GM12892 (cell line): ENCODE measurements around the gene DGKE.
A peak's percentile ranks its signal among the peaks of the same experiment; 100 is the strongest.

ENCODE experiments used
- DNase-seq: peaks from one replicate; pipeline ENCODE4 v3.0.0; 2011; ENCODE audit not compliant: insufficient read length
- FAIRE-seq: peaks from 2 replicates; lab custom pipeline; 2011; peaks lifted over from hg19 to GRCh38; lab: Jason Lieb, UNC
- POLR2A ChIP-seq: IDR thresholded peaks from 2 replicates; pipeline ENCODE4 v1.6.1; 2011; ENCODE audit warnings: low read depth, low read length, control low read depth
- POLR2AphosphoS5 ChIP-seq: IDR thresholded peaks from 2 replicates; pipeline ENCODE4 v1.6.1; 2011; ENCODE audit warnings: low read depth, low read length, control low read depth
- TAF1 ChIP-seq: IDR thresholded peaks from 2 replicates; pipeline ENCODE4 v1.6.1; 2011; ENCODE audit warnings: low read depth, mild to moderate bottlenecking, control low read depth, low read length, borderline replicate concordance

The DGKE gene

DNA sequence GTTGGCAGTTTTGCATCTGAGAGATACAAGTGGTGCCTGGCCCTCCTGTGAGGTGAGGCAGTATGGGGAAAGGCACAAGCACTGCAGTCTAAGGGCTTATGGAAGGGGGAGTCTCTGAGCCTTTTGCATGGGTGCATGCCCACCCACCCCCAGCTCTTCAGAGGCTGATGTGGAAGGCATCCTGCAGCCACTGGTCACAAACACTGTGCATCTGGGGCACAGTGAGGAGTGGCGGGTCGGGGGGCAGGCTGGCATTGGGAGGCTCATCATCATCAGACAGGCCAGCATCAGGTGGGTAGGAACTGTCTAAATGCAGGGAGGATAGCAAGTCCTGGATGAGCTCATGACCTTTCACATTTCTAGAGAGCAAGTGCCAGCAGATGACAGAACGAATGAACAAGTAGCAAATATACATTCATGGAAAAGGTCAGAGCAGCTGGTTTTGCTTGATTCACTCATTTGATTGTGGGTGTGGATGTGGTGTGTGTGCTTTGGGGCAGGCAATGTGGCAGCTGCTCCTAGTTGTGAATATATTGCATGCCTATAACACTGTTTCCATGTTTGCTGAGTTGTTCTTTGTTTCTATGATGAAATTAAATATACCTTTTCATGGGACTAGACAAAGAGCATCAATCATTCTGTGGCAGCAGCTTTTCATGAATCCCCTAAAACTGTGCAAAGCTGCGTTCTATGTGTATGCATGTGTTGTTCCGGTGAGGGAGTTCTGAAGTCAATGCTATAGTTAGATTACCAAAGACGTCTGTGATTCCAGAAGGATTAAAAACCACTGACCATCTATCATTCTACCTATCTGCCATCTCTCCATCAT, 50.7 kb downstream of the DGKE start:
- FAIRE-seq (no peak), DNase-seq (no peak)
- TF ChIP-seq TAF1 (no peak), POLR2AphosphoS5 (no peak), POLR2A (no peak)

DNA sequence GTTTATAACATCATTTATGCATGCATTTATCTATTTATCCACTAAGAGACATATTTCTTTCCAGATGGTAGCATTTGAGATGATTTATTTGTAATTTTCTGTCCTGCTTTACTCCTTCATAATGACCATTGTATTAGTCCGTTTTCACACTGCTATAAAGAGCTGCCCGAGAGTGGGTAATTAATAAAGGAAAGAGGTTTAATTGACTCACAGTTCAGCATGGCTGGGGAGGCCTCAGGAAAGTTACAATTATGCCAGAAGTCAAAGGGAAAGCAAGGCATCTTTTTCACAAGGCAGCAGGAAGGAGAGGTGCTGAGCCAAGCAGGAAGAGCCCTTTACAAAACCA, 51.3 kb downstream of the DGKE start:
- TF ChIP-seq POLR2AphosphoS5: no peak
- FAIRE-seq (no peak), DNase-seq (no peak)

DNA sequence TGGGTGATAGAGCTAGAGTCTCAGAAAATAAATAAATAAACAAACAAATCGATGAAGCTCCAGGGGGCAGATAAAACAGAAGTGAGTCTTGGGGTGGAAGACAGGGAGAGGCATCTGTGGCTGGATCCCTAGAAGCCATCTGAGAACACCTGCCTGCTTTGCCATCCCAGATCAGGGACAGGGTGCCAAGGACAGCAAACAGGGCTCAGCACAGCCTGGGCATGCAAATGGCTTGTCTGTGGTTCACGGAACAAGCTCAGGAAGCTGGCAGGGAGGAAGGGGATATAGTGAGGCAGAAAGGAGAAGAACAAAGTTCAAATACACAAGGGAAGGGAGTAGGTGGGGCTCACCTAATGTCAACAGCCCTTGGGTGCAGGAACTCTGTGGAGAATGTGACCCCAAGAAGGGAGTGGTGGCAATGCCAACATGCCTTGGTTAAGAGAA, 52.4 kb downstream of the DGKE start:
- FAIRE-seq (no peak), DNase-seq (no peak)
- TF ChIP-seq POLR2AphosphoS5: no peak
- TF ChIP-seq POLR2A: no peak
- TF ChIP-seq TAF1: no peak

DNA sequence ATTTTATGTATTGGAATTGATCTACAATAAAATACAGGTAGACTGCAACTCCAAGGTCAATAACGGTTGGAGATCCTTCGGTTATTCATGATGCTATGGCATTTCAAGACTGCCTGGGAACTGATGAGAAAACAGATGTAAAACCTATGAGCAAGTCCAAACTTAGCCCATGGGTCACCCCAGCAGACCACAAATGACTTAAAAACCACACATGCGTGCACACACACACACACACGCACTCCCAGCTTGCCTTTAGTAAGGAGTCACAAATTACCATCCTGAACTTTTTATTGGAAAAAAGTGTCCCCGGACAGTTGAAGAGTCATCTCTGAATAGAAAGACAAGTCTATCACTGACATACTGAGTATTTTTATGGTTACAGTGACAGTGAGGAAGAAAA, 53.2 kb downstream of the DGKE start:
- TF ChIP-seq TAF1 (no peak), POLR2A (no peak), POLR2AphosphoS5 (no peak)
- FAIRE-seq: no peak
- DNase-seq: no peak

DNA sequence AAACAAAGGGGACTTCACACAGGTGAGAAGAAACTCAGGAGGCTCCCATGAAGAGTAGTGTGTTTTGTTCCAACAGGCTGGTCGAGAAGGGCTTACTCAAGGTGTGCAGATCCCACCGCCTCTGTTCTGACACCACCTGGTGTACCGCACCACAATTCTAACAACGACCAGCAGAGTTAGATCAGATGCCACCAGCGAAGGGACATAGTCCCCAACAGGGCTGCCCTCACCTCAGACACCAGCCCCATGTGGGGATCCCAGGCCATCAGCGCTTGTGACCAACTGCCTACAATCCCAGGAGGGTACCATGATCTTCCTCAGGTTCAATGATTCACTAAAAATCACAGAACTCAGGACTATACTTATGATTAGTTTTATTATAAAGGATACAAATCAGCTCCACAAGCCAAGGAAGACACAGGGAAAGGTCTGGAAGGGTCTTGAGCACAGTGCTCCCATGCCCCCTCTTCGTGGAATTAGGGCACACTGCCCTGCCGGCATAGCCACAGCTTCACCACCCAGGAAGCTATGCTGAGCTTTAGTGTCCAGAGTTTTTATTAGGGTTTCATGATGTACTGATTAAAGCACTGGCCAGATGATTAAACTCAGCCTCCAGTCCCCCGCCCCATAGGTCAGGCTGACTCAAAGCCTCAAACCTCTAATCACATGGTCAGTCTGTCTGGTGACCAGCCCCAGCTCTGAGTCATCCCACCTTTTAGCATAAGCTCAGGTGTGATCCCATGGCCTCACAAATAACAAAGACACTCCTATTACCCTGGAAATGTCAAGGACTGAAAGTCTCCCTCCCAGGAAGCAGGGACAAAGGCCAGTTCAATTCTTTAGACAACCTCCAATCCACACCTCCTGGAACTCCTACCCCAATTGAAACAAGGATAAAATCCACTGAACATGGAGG, 53.9 kb downstream of the DGKE start:
- TF ChIP-seq POLR2AphosphoS5 (peak; percentile 64), TAF1 (no peak), POLR2A (peak; percentile 18; the same call in 1 of the 2 replicates)
- FAIRE-seq: no peak
- DNase-seq: no peak

DNA sequence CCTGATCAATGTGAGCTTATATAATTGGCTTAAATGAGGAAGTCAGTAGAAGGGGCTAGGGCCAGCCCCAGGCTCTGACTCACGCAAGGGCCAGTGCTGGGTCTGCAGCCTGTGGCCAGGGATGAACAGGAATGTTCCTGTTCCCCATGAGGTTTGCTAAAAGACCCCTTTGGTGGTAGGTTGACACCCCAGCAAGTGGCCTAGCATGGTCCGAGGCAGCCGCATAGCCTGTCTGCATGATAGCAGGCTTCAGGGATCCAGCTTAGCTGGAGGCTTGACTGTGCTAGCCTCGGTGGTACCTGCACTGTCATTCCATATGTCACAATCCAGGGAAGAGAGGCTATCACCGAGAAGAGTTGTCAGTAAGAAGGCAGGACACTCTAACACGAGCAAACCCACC, 56.4 kb downstream of the DGKE start:
- no peak for DNase-seq
- no peak for FAIRE-seq
- TF ChIP-seq POLR2AphosphoS5 (no peak), POLR2A (no peak), TAF1 (no peak)

DNA sequence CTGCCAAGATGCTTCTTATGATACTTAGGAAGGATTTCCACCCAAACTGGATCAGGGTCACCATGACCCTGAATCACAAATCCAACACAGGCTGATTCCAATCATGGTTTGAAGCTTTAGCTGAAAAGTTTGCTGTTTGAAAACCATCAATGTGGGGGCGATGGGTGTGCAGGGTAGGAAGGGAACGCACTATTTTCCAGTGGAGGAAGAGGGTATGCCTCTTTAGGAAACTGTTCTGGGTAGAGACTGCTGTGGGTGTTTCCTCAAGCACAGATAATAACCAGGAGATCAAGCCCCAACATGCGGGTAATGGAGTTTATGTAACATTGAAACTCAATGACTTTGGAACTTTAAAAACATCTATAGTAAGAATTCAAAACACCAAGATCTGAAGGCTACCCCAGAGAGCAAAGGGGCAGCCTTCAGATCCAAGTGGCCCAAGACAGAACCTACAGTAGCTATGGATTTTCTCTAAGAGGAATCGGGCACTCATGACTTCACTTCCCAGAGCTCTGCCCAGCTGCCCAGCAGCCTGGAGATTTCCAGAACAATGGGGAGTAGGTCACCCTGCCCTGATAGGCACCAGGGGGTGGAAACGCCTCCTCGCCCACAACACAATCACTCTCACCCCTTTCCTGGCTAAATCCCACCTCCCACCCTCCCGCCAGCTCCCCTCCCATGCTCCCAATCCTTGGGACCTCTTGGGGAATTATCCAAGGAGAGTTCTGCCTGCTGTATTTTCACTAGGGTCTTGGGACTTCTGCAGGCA, 57.1 kb downstream of the DGKE start:
- DNase-seq: no peak
- no peak for TF ChIP-seq POLR2AphosphoS5
- no peak for TF ChIP-seq TAF1
- TF ChIP-seq POLR2A: no peak
- FAIRE-seq: no peak

DNA sequence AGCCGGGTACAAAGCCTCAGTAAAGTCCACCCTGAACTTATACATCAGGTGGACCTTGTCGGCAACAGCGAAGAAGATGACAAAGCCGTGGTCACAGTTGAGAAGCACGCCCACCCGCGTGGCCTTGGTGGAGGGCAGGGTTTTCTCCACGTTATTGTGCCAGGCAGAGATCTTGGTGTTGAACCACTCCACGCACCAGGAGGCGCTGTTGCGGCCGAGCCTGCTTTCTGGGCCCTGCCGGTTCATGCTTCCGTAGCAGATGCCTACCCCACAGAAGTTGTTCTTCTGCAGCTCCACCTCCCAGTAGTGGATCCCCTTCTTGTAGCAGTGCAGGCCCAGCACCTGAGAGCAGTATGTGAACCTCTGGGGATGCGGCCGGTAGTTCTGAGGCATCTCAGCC, 57.8 kb downstream of the DGKE start:
- DNase-seq: no peak
- FAIRE-seq: no peak
- no peak for TF ChIP-seq POLR2AphosphoS5
- TF ChIP-seq POLR2A: no peak
- TF ChIP-seq TAF1: no peak

DNA sequence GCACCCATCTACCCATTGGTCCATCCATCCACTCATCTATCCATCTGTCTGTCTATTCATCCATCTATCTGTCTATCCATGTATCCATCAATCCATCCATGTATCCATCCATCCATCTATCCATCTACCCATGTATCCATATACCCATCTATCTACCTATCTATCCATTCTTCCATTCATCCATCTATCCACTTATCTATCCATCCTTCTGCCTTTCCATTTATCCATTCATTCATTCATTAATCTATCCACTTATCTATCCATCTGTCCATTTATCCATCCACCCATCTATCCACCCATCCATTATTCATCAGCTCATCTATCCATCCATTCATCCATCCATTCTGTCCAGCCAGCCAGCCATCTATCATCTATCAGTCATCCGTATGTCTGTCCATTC, 58.4 kb downstream of the DGKE start:
- DNase-seq (no peak), FAIRE-seq (no peak)
- no peak for TF ChIP-seq POLR2AphosphoS5
- TF ChIP-seq TAF1: no peak
- TF ChIP-seq POLR2A: no peak

DNA sequence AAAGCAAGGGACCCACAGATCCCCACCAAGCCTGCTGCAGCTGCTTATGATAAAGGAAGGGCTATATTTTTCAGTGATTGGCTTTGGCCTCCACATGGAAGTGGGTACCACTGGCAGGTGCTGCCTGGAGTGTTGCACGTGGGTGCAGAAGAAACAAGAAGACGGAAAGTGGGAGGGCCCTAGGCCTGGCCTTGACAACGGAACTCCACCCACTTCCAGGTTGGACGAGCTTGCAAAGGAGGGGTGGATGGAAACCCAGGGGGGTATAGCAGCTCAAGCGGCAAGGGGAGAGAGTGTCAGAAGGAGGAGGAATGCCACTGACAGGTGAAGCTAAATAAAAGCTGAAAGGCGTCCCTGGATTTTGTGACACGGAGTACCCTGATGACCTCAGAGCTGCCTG, 59.6 kb downstream of the DGKE start:
- no peak for DNase-seq
- TF ChIP-seq POLR2A (no peak), TAF1 (no peak), POLR2AphosphoS5 (no peak)
- no peak for FAIRE-seq

DNA sequence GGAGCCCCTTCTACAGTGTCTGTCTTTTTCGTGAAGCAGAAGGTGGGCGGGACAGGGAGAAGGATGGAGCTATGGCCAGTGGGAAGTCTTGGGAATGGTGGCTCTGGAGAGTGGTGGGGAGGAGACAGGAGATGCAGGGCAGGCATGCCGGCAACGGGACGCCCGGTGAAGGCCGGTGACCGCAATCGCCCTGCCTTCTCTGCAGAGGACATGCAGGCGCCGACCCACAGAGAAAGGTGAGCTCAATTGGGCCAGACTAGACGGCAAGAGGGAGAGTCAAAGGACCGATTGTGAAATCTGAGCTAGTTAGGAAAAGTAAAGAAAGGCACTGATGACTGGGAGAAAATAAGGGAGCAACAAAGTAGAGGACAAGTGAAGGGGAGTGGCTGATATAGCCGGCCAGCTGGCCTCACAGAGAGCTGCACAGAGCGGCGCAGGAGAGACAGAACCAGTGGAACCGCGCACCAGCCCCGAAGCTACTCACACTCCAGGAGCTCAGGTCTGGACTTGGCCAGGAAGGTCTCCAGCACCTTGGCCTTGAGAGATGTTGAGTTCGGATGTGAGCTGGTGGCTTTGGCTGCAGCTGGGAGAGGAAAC, 61.0 kb downstream of the DGKE start:
- DNase-seq: no peak
- no peak for FAIRE-seq
- no peak for TF ChIP-seq POLR2A
- no peak for TF ChIP-seq TAF1
- TF ChIP-seq POLR2AphosphoS5: no peak
